ENCODE measurements around the gene ILK. TPM values are rescaled to one million over a fixed set of nuclear protein-coding genes. Genes with fewer than 3 reads are reported as not detected.

Gene ILK
- total and polyA plus RNA-seq, 2 of the 13 experiments (the other 11 are each of a cell fraction or from before 2014, with no cell fraction given), result 70.3 to 108 TPM

- TF ChIP-seq ZUFSP (CRISPR knock-in tag; IDR thresholded peaks at IDR 0.05; ENCODE audit: borderline replicate concordance) (0 out of 2 replicates have a peak, but pooled peaks have one; percentile 23), RORA (CRISPR knock-in tag; IDR thresholded peaks at IDR 0.05) (no peak), ZNF10 (CRISPR knock-in tag; IDR thresholded peaks at IDR 0.05; ENCODE audit: borderline replicate concordance, low read depth) (no peak), GLMP (CRISPR knock-in tag; IDR thresholded peaks at IDR 0.05; ENCODE audit: borderline replicate concordance) (no peak; the same call in 1 of the 2 replicates), E2F2 (CRISPR knock-in tag; IDR thresholded peaks at IDR 0.05; ENCODE audit: borderline replicate concordance) (no peak), NCOA5 (CRISPR knock-in tag; IDR thresholded peaks at IDR 0.05) (no peak), HMGXB4 (CRISPR knock-in tag; IDR thresholded peaks at IDR 0.05; ENCODE audit: borderline replicate concordance in 1 of 2, low read depth in 1 of 2) (peak; percentile 70 to 87; a peak in 1 of 4 replicates), ZBTB38 (CRISPR knock-in tag; IDR thresholded peaks at IDR 0.05) (peak; percentile 86), ISL2 (CRISPR knock-in tag; IDR thresholded peaks at IDR 0.05) (peak; percentile 43; the same call in 1 of the 2 replicates), SALL1 (CRISPR knock-in tag; IDR thresholded peaks at IDR 0.05) (peak; percentile 81), AKNA (CRISPR knock-in tag; IDR thresholded peaks at IDR 0.05; ENCODE audit: borderline replicate concordance) (no peak), TBL1XR1 (IDR thresholded peaks at IDR 0.05; ENCODE audit: borderline replicate concordance, low read length, partially characterized antibody) (no peak), ZFYVE20 (CRISPR knock-in tag; IDR thresholded peaks at IDR 0.05; ENCODE audit: borderline replicate concordance, low read depth) (0 out of 2 replicates have a peak, but pooled peaks have one; percentile 16), ZNF44 (CRISPR knock-in tag; IDR thresholded peaks at IDR 0.05) (0 out of 2 replicates have a peak, but pooled peaks have one; percentile 83), NFE2L1 (CRISPR knock-in tag; IDR thresholded peaks at IDR 0.05; ENCODE audit: borderline replicate concordance) (no peak)
Measured at GRCh38 chr11:6603287-6604080, at the start of gene ILK, which contains the start of gene RRP8 (continued).
